ENCODE measurements around the gene PGAP2.
"Not testable (repeated sequence)": the region's sequence is repeated elsewhere in the genome, so short reads cannot be mapped to it uniquely, and the experiment has no call there.

PGAP2 gene
- total RNA-seq, result 14.6 to 24.9 (median 15.3) reads per million in 3 experiments

- peak; percentile 44 for DNase-seq
These were observed at the start of gene PGAP2 for GRCh38 chr11:3807909-3808860. TSS of gene PGAP2 (plus strand) at chr11:3808560. CDS start at chr11:3811260, 2,700 bp downstream.

GRCh38 chr11:3764266-3764665 is 44.1 kb upstream of the PGAP2 start:
- no peak for DNase-seq

- DNase-seq, result not testable (repeated sequence)
These were observed 41.5 kb upstream of the PGAP2 start for GRCh38 chr11:3766836-3767235.

GRCh38 chr11:3767536-3767935 is 40.8 kb upstream of the PGAP2 start:
- DNase-seq, result no peak

- no peak for DNase-seq
These were observed 35.2 kb upstream of the PGAP2 start for GRCh38 chr11:3773180-3773579.

- DNase-seq, result no peak
These were observed 32.5 kb upstream of the PGAP2 start for GRCh38 chr11:3775736-3776406.

GRCh38 chr11:3781423-3781822 is 26.9 kb upstream of the PGAP2 start:
- no peak for DNase-seq

GRCh38 chr11:3782963-3783362 is 25.4 kb upstream of the PGAP2 start:
- no peak for DNase-seq

GRCh38 chr11:3783611-3784010 is 24.7 kb upstream of the PGAP2 start:
- no peak for DNase-seq

GRCh38 chr11:3786781-3787428 is 21.5 kb upstream of the PGAP2 start:
- DNase-seq, result no peak

GRCh38 chr11:3794387-3794786 is 14.0 kb upstream of the PGAP2 start:
- not testable (repeated sequence) for DNase-seq

GRCh38 chr11:3795131-3796001 is 13.0 kb upstream of the PGAP2 start:
- DNase-seq, result no peak

- DNase-seq, result no peak
These were observed 12.4 kb upstream of the PGAP2 start for GRCh38 chr11:3796002-3796311.

- no peak for DNase-seq
These were observed 12.0 kb upstream of the PGAP2 start for GRCh38 chr11:3796346-3796745.

GRCh38 chr11:3796801-3797328 is 11.5 kb upstream of the PGAP2 start:
- no peak for DNase-seq

GRCh38 chr11:3797329-3798090 is 10.8 kb upstream of the PGAP2 start, which contains the start of gene NUP98:
TSS of gene NUP98 (minus strand) at chr11:3797554. CDS start at chr11:3782117, 15,437 bp downstream.
- DNase-seq, result peak; percentile 100

GRCh38 chr11:3799143-3799542 is 9.2 kb upstream of the PGAP2 start:
- no peak for DNase-seq

GRCh38 chr11:3799873-3800272 is 8.5 kb upstream of the PGAP2 start:
- DNase-seq, result no peak

- DNase-seq, result no peak
These were observed 6.2 kb upstream of the PGAP2 start for GRCh38 chr11:3802011-3802790.

- DNase-seq, result no peak
These were observed 4.4 kb upstream of the PGAP2 start for GRCh38 chr11:3803726-3804495.

All from central memory CD4-positive, alpha-beta T cell (primary cell).